GM18873 (cell line): Measurements from ENCODE around the gene ULBP3.
"Not testable (repeated sequence)": the region's sequence is repeated elsewhere in the genome, so short reads cannot be mapped to it uniquely, and the experiment has no call there.

Experiments used
- ATAC-seq: cut with Tn5 transposase; IDR thresholded peaks from one replicate; pipeline ENCODE4 v1.9.1; 2021; ENCODE audit warnings: mild to moderate bottlenecking, moderate library complexity, moderate number of reproducible peaks; ENCODE audit not compliant: unreplicated experiment, low FRiP score

The ULBP3 gene

GRCh38 chr6:150078788-150079187 lies 9.9 kb upstream of the ULBP3 start:
- ATAC-seq = no peak

GRCh38 chr6:150076196-150076893 lies 7.4 kb upstream of the ULBP3 start:
- ATAC-seq = no peak

- ATAC-seq = no peak
Observed at GRCh38 chr6:150075034-150075421, 6.1 kb upstream of the ULBP3 start.

GRCh38 chr6:150074396-150075033 lies 5.6 kb upstream of the ULBP3 start:
- ATAC-seq = not testable (repeated sequence)

GRCh38 chr6:150072201-150072600 lies 3.3 kb upstream of the ULBP3 start:
- ATAC-seq = no peak

- no peak for ATAC-seq
Observed at GRCh38 chr6:150070236-150070818, 1.4 kb upstream of the ULBP3 start.

GRCh38 chr6:150069706-150070105 lies 785 bp upstream of the ULBP3 start:
- ATAC-seq = no peak

- no peak for ATAC-seq
Observed at GRCh38 chr6:150068151-150068550, 770 bp downstream of the ULBP3 start.

GRCh38 chr6:150065083-150065482 lies 3.8 kb downstream of the ULBP3 start:
- ATAC-seq = no peak

- no peak for ATAC-seq
Observed at GRCh38 chr6:150063640-150064039, 5.3 kb downstream of the ULBP3 start.

GRCh38 chr6:150059973-150060372 lies 8.9 kb downstream of the ULBP3 start:
- ATAC-seq = not testable (repeated sequence)

- ATAC-seq = no peak
Observed at GRCh38 chr6:150058986-150059385, 9.9 kb downstream of the ULBP3 start.

GRCh38 chr6:150058231-150058792 lies 10.6 kb downstream of the ULBP3 start:
- no peak for ATAC-seq

- no peak for ATAC-seq
Observed at GRCh38 chr6:150057501-150057951, 11.4 kb downstream of the ULBP3 start.

GRCh38 chr6:150056916-150057315 lies 12.0 kb downstream of the ULBP3 start:
- ATAC-seq = no peak

GRCh38 chr6:150056156-150056555 lies 12.8 kb downstream of the ULBP3 start:
- ATAC-seq = no peak

GRCh38 chr6:150055131-150055530 lies 13.8 kb downstream of the ULBP3 start:
- ATAC-seq = no peak

- no peak for ATAC-seq
Observed at GRCh38 chr6:150053450-150053849, 15.5 kb downstream of the ULBP3 start.

- ATAC-seq = no peak
Observed at GRCh38 chr6:150050846-150051245, 18.1 kb downstream of the ULBP3 start.

GRCh38 chr6:150048099-150048498 lies 20.8 kb downstream of the ULBP3 start:
- no peak for ATAC-seq

- no peak for ATAC-seq
Observed at GRCh38 chr6:150046943-150047342, 22.0 kb downstream of the ULBP3 start.
